GM23338 (cell line): ENCODE measurements around the gene TPST2.

Experiments used
- CREB1 ChIP-seq: fragments of 250-450 bp; sonication (Bioruptor Pico); IDR thresholded peaks from 2 replicates; pipeline ENCODE4 v1.5.0; 2020; ENCODE audit warnings: low read depth, mild to moderate bottlenecking, moderate library complexity
- CTCF ChIP-seq, 2 experiments: fragments of 200-600 bp in 1 of 2; sonication (generic) in 1 of 2; conservative IDR thresholded peaks; 2 replicates each; pipeline versions ENCODE4 v1.5.1 to v1.6.1; 2016 to 2017; ENCODE audit warnings: antibody characterized with exemption in 2 of 2, low read depth in 2 of 2, mild to moderate bottlenecking in 2 of 2, moderate library complexity in 1 of 2
- ETS1 ChIP-seq: IDR thresholded peaks from 2 replicates; pipeline ENCODE4 v1.6.1; 2016; ENCODE audit warnings: antibody characterized with exemption
- EZH2 ChIP-seq: fragments of 200-600 bp; sonication (generic); IDR thresholded peaks from one replicate; pipeline ENCODE4 v1.8.0; 2017; ENCODE audit warnings: antibody characterized with exemption, mild to moderate bottlenecking, low read depth; ENCODE audit not compliant: unreplicated experiment
- EZH2phosphoT487 ChIP-seq: fragments of 200-600 bp; sonication (generic); IDR thresholded peaks from one replicate; pipeline ENCODE4 v1.8.1; 2018; ENCODE audit warnings: antibody characterized with exemption; ENCODE audit not compliant: unreplicated experiment
- JUNB ChIP-seq: IDR thresholded peaks from one replicate; pipeline ENCODE4 v1.6.1; 2016; ENCODE audit warnings: antibody characterized with exemption; ENCODE audit not compliant: unreplicated experiment
- NANOG ChIP-seq: IDR thresholded peaks from 2 replicates; pipeline ENCODE4 v1.6.1; 2016; ENCODE audit warnings: antibody characterized with exemption, borderline replicate concordance
- POLR2AphosphoS5 ChIP-seq: IDR thresholded peaks from 2 replicates; pipeline ENCODE4 v1.6.1; 2016; ENCODE audit warnings: antibody characterized with exemption, low read depth
- REST ChIP-seq: IDR thresholded peaks from one replicate; pipeline ENCODE4 v1.6.1; 2018; ENCODE audit warnings: antibody characterized with exemption; ENCODE audit not compliant: unreplicated experiment
- STAT1 ChIP-seq: IDR thresholded peaks from one replicate; pipeline ENCODE4 v1.6.1; 2016; ENCODE audit warnings: antibody characterized with exemption; ENCODE audit not compliant: unreplicated experiment
- ZNF114 ChIP-seq: fragments of 250-450 bp; sonication (Bioruptor Pico); IDR thresholded peaks from 2 replicates; pipeline ENCODE4 v1.5.0; 2020; ENCODE audit warnings: mild to moderate bottlenecking, moderate library complexity
- ZNF331 ChIP-seq: fragments of 250-450 bp; sonication (Bioruptor Pico); IDR thresholded peaks from 2 replicates; pipeline ENCODE4 v1.5.0; 2020; ENCODE audit warnings: low read depth, mild to moderate bottlenecking, moderate library complexity
- ZNF462 ChIP-seq: fragments of 250-450 bp; sonication (Bioruptor Pico); IDR thresholded peaks from 2 replicates; pipeline ENCODE4 v1.5.0; 2020; ENCODE audit warnings: mild to moderate bottlenecking, moderate library complexity

- TF ChIP-seq CTCF (conservative IDR thresholded peaks at IDR 0.05; ENCODE audit: low read depth in 2 of 2) (peak in 1 of 2 experiments; percentile 16; a peak in 1 of 4 replicates), EZH2phosphoT487 (no peak), JUNB (no peak), REST (no peak), EZH2 (no peak), POLR2AphosphoS5 (no peak), STAT1 (no peak), NANOG (no peak), ETS1 (no peak), ZNF331 (CRISPR knock-in tag) (no peak), CREB1 (CRISPR knock-in tag) (no peak), ZNF462 (no peak), ZNF114 (CRISPR knock-in tag) (no peak)
Observed at GRCh38 chr22:26585104-26585790, 4.7 kb downstream of the TPST2 start.
